Medulla oblongata (tissue), 1 donor: Measurements from ENCODE around the gene KRT82.
A peak's percentile ranks its signal among the peaks of the same experiment; 100 is the strongest.
"Not testable (repeated sequence)": the region's sequence is repeated elsewhere in the genome, so short reads cannot be mapped to it uniquely, and the experiment has no call there.

Source experiments
- DNase-seq: peaks from one replicate; pipeline ENCODE4 v3.0.0-alpha.2; 2015; ENCODE audit errors: extremely low spot score

The KRT82 gene

DNA sequence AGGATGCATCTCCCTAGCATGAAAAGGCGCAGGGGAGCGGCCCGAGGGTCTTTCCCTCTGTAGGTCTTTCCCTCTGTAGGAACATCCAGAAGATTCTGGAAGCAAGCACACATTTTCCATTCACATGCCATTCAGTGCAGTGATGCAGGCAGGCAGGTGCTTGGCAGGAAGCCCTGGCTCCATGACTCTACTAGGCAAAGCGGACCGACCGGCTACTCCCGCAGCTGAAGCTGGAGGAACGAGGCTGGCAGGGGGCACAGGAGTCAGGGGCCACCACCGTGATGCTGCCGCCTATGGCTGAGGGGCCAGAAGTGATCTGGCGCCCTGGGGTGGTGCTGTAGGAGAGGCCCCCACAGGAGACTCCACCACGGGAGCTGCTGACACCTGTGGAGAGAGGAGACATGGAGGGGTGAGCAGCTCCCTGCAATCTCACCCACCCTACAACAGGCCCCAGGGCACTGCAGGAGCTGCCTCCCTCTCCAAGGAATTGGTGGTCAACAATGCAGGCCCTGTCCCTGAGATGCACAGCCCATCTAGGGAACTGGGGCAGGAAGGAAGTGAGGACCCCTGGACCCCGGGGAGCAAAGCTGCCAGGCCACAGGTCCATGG is 45.4 kb downstream of the KRT82 start:
- no peak for DNase-seq

DNA sequence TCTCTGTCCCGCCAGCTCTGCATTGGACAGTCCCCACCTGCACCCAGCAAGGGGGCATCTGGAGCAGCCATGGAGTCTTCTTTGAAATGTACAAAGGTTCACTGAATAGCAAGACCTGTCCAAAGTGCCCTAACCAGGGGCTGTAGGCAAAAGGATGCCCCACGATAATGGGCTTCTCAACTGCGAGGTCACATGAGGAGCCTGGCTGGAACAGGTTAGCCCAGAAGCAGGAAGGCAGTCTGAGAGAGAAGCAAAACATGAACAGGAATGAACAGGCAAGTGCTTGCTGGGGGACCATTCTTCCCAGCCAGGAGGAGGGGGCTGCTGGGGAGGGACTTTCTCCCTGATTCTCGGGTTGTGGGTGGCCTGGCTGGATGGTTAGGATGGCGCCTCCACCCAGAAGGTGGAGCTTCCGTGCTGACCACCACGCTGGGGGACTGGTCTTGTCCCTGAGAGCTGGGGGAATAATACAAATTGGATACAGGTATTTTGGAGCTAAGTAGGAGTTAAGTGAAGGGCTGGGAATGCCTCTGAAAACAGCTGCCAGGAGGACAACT is 46.0 kb downstream of the KRT82 start:
- no peak for DNase-seq

DNA sequence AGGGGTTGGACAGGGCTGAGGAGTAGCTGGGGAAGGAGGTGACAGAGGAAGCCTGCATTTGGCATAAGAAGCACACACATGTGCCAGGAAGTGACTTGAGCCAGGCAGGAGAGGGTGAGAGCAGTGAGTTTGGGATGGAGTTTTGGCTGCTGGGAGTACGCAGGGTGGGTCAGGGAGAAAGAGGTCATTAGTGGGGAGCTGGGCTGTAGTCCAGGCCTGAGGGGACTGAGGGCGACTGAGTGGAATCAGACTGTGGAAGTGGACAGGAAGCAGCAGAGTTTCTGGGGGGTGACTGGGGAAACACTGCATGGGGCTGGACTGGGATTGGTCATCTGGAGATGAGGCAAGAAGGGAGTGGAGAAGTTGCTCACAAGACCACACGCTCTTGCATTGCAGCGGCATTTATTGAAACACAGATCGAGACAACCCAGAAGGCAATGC is 46.5 kb downstream of the KRT82 start:
- DNase-seq, result no peak

DNA sequence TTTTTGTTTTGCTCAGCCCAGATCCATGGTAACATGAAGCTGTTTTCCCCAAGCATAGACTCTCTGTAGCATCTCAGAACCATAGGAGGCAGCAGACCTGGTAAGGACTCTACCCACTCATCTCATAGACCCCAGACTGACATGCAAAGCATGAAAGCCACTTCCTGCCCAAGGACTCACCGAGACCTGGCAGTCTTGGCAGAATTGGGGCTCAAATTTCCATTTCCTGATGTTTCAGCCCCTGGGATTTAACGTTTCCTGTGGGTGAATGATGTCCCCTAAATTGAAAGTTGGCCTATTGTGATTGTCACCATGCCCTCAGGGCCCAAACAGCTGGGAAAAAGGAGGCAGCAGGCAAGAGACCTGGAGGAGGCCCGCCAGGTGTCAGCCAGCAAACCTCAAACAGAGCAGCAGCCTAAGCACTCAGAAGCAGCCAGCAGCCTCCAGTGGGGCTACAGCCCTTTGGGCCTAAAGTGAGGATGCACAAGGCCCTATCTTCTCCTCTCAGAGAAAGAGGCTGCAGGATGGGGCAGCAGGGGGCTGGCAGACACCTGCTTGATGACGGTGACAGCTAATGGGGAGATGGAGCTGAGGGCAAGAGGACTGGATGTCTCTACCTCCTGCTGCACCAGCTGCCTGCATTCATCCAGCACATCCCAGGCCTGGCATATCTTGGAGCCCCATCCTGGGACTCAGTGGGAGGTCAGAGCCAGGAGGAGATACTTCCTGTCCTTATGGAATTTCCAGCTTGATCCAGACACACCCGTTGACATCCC is 47.4 kb downstream of the KRT82 start:
- no peak for DNase-seq

DNA sequence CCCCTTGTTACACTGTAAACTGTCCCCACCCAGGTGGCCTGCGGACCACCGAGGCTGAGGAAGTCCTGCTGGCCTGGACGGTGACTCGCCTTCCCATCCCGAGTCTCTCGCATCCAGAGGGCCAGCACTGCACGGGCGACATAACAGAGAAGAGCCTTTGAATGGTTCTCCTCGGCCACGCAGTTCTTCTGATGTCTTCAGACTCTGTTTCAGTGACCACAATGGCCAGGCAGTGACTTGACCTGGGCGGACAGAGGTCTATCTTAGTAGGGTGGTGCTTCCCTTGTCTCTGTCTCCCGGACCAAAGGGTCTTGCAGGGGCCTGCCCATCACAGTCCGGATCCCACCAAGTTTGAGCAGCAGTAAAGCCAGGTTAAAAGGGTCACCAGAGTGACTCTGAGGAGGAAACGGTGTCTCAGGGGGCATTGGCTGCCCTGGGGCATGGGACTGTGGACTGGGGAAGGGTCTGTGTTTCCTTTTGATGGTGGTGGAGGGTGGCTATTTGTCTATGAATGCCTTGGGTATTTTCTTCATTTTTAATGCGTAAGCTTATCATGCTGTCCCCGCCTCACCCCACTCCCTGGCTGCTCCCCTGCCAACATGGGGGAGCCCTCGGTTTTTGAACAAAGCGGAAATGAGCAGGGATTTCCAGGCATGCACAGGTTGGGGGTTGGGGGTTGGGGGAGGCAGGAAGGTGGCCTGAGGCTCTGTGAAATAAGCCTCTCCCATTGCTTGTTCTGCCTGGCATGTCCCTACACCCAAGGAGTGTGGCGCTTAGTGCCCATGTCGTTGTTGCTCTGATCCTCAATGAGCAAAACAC is 49.2 kb downstream of the KRT82 start:
- no peak for DNase-seq

DNA sequence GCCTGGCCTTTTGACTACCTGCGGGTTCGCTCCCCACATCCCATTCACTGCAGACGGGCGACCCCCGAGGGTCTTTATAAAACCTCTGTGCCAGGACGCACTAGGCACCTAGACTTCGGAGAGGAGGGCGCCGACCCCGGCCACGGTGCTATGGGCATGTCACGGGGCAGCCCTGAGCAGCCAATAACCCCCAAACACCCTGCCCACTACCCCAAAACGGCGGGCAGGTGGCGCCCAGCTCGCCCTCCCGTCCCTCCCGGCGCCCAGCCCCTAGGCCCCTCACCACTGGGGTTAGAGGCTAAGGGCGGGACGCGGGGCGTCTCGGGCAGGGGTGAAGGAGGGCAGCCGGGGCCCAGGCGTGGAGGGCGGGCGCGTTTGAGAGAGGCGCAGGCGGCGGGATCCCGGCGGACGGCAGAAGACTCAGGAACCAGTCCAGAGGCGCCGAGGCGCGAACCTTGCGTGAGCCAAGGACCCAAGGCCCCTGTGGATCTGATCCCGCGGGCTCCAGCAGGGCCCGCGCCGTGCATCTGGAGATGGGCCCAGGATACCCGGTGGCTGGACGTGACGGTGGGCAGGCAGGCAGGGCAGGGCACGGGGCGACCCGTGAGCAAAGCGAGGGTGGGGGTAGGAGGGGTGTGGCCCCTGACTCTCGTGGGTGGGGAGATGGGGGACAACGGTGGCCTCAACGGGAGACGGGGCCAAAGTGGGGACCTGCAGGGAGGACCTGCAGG is 49.9 kb downstream of the KRT82 start:
- no peak for DNase-seq

DNA sequence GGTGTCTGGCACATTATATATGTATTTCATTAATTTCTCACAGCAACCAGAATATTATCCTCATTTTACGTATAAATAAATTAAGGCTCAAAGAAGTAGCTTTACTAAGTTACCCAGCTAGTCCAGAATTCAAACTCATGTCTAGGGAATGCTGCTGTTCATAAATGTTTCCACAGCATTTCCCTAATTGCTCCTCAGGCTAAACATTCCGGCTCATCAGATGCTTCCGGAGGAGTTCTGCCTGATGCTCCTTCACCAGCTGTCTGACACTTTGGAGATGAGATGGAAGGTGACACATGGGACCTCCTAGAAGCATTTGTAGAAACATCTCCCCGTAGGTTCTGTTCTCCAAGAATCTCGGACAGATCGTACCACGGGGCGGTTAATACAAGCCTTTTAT is 51.0 kb downstream of the KRT82 start:
- DNase-seq, result no peak

DNA sequence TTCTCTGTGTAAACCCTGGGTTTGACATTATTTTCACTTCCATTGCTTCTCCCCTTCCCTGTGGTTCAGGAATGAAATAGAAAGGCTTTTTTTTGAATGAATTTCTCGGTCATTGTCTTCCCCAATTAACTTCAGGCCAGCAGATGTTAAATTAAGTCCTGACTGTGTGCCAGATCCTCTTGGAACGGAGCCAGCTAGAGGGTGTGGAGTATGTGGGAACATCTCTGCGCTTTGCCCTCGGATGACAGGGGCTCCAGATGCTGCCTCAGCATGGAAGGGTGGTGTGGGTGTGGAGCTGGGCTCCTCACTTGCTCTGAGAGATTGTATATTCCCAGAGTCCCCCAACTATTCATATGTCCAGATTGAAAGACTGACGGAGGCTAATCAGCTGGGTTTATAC is 51.9 kb downstream of the KRT82 start:
- DNase-seq, result no peak

DNA sequence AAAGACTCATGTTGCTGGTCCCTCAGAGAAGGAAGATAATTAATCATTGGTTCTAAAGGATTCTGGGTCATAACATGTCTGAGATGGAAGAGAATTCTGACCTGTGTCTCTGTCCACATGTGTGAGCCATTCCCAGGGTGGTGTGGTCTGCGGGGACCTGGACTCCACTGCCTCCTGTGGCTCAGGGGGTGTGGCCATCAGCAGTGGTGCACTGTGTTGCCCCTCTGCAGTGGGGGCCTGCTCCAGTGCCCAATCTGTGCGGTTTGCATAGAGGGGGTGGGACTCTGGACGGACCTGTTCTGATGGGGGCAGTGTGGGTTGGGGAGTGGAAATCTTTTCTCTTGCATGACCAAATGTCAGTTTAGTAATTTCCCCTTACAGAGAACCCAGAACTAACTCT is 52.4 kb downstream of the KRT82 start:
- DNase-seq, result no peak

DNA sequence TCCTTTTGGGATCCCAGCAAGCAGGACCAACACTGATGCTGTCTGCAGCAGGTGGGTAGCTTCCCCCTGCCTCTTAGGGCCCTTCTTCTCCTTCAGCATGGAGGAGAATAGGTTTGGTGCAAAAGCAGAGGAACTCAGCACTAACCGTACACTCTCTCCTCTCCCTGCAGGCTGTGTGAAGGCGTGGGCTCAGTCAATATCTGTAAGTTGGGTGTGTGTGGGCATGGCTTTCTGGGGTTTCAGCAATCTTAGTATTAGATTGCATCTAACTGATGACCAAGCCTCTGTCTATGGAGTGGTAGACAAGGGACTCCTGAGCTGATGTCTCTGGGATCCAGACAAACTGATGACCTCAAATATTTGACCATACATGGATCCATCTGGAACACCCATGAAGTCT is 53.2 kb downstream of the KRT82 start:
- DNase-seq, result no peak

DNA sequence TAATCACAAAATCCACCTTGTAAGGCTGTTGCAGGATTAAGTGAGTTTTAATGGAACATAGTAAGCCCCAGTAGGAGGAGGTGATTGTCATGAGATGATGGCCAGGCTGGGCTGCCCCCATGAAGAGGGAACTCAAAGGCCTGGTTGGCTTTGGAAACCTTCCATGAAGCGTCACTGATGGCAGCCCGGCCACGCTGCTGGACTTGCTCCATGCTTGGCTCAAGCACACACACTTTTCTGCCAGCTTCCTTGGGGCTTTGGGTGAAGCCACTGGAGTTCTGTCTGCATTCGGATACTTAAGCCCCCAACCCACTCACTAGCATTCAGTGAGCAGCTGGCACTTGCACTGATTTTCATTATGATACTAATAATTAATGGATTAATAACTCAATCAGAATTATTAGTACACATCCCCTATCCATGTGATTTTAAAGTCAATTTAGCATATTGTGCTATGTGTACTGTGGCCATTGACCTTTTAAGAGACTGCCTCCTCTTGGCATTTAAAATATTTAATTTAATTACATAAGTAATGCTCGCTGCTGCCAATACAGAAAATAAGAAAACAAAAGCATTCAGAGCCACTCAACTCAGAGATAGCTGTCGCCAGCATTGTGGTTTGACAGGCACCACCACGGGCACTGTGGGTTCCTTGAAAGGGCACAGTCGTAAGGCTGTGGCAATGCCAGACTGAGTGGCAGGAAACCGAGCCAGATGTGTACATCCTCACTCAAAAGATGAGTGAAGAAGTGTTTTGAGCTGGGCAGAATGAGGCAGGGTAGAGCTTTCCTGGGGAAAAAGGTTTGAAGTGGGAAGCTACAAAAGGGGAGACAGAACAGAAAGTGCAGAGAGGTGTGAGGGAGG is 54.7 kb downstream of the KRT82 start:
- DNase-seq, result peak; percentile 83

DNA sequence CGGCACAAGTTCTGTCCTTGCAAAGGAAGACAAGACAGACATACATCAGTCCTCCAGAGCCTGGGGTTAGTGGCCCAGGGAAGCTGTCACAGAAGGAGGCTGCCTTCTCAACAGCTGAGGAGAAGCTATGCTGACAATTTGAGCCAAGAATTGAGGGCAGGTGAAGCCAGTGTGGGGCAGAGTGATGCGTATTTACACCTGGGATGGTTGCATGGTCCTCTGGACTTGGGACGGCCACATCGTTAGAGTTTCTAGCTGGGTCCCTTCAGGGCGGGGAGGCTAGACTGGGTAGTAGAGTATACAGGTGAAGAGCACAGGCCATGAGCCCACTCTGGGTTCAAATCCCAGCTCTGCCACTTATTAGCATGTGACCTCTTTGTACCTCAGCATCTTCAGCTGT is 55.3 kb downstream of the KRT82 start:
- no peak for DNase-seq

DNA sequence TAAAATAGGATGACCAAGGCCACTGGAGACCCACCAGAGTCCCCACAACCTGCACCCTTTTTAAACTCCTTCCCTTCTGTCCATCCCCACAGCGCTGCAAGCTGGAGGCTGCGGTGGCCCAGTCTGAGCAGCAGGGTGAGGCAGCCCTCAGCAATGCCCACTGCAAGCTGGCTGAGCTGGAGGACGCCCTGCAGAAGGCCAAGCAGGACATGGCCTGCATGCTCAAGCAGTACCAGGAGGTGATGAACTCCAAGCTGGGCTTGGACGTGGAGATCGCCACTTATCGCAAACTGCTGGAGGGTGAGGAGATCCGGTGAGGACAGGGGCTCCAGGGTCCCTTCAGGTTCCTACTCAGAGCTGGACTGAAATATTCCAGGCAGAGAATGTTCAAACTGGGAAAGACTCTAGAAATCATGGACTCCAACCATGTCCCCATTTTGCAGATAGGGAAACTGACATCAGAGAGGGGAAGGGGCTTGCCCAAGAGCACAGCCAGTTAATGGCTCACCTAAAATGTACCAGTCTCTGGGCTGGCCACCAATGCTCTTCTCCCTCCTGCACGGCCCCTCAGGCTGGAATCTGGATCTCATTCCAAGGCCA is 56.0 kb downstream of the KRT82 start:
- DNase-seq, result no peak

DNA sequence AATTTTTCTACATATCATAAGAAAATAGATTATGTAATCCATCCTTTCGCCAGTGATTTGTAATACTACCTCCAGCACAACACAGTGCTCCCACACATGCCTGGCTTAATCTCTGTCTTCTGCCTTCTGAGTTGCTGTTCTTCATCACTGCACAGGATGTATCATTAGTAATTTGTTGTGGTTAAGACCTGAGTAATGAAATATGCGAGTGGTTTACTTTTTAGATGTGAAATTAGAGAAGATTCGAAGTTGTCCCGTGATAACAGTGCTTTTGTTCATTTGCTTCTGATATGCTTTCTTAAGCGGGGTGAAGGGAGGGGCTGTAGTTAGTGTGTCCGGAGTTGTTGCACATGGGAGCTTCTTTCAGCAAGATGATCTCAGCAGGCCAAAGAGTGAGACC is 56.9 kb downstream of the KRT82 start:
- no peak for DNase-seq

DNA sequence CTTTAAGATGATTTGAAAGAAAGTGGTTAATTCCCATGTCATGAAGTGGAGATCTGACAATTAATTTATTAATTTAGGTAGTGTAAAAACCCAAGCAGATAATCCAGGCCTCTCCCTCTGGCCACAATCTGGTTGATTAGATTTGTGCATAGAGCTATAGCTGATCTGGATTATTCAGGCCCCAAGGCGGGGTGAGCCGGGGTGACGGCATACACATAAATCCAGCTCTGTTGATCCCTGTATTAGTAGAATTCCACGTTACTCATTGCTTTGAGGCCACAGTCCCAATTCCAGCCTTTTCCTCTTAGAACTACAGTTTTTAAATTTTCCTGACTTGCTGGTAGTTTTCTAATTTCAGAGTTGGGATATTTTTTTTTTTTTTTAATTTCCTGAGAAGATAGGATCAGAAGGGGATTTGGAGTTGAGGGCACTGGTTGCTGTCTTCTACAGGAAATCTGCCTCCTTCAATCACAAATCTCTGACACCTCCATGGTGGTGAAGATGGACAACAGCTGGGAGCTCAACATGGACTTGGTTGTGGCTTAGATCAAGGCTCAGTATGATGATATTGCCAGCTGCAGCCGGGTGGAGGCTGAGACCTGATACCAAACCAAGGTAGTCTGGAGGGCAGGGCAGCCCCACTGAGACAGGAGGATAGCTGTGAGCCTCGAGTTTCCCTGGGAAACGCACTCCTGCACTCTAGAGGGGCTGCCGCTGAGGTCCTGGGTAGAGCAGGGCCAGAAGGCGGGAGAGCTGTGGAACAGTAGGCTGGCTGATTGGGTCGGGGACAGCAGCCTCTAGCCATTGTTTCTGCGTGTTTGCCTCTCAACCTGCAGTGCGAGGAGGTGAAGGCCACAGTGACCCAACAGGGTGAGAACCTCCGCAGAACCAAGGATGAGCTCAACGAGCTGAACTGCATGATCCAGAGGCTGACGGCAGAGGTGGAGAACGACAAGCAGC is 58.3 kb downstream of the KRT82 start:
- DNase-seq, result no peak

DNA sequence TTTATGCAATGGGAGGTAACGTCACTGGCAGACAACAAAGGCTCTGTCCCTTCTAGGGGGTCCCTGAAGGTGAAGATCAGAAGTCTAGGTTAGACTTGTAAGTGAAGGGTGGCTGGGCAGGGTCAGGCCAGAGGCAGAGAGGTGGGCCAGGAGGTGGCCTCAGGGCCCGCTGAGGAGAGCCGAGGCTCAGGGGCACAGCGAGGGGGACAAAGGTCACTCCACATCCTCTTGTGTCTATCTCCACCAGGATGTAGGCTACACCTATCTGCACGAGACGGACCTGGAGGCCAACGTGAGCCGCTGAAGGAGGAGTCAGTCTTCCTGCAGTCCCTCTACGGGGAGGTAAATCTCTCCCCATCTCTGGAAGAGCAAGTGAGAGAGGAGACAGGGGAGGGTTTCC is 59.1 kb downstream of the KRT82 start:
- DNase-seq, result no peak

DNA sequence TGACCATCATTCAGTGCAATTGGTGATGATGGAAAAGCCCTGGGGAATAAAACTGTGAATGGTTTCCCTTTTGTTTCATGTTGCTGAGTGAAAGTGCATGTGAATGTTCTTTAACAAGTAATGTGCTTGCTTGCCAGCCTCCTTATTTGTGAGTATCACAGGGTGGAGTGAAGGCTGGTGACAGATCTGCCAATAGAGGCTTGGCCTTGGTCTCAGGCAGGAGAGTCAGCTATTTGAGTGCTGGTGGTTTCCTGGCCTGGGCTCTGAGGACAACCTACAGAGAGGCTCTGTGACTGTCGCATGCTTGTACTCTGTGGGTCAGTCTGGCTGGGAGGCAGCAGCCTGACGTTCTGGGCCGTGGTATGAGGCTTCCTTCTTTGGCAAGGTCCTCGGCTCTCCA is 59.5 kb downstream of the KRT82 start:
- peak; percentile 77 for DNase-seq

DNA sequence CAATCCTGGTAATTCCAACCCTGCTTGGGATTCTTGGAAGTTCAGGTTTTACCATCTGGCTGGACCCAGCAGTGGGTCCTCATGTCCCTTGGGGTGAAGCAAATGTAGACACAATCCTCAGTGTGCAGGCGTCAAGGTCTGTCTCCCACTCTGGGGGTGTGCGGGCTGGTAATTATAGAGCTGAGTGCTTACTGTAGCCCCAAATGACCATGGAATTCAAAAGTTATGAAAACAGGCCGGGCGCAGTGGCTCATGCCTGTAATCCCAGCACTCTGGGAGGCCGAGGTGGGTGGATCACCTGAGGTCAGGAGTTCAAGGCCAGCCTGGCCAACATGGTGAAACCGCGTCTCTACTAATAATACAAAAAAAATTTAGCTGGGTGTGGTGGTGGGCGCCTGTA is 61.1 kb downstream of the KRT82 start:
- not testable (repeated sequence) for DNase-seq

DNA sequence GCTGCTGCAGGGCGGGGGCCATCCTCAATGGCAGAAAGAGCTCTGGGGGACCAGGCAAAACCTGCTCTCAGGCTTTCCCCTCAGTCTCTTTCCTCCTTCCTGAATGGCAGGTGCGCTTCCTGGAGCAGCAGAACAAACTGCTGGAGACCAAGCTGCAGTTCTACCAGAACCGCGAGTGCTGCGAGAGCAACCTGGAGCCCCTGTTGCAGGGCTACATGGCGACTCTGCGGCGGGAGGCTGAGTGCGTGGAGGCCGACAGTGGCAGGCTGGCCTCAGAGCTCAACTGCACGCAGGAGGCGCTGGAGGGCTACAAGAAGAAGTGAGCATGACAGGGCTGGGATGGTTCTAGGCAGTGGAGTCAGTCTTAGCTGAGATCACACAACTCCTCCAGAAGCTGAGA is 62.0 kb downstream of the KRT82 start:
- no peak for DNase-seq
